ENCODE measurements around the gene ANKRD52. TPM values are rescaled to one million over a fixed set of nuclear protein-coding genes. Genes with fewer than 3 reads are reported as not detected.

Gene ANKRD52
- total and polyA plus RNA-seq, 2 of the 8 experiments (the other 6 are each of a cell fraction or from before 2014, with no cell fraction given), result 14.0 to 36.3 TPM

DNA sequence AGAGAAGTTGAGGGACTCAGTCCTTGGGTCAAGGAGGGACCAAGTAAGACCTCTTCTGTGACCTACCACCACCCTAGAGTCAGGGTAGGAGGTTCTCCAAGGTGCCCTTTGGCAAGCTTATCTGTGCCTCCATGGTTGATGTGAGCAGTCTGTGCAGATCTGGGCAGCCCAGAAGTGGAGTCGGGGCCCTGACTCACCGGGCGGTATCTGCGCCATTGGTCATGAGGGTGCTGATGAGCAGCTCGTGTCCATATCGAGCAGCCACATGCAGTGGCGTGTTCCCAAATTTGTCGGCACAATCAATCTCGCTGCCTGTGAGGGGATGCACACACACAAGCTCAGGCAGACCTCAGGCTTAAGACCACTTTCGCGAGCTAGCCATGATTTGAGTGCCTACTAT lies 5.1 kb downstream of the ANKRD52 start (continued):
- TF ChIP-seq TEAD4 (IDR thresholded peaks at IDR 0.05; ENCODE audit: low read depth, low read length) (no peak), SIRT6 (IDR thresholded peaks at IDR 0.05; ENCODE audit: low read length) (no peak), BRCA1 (IDR thresholded peaks at IDR 0.05; ENCODE audit: low read depth, low read length) (no peak), TAF1 (IDR thresholded peaks at IDR 0.05; ENCODE audit: low read depth, low read length) (no peak), POLR2A (IDR thresholded peaks at IDR 0.05; ENCODE audit: control extremely low read depth in 1 of 2, low read depth in 2 of 2, low read length in 2 of 2) (no peak), KDM5A (IDR thresholded peaks at IDR 0.05; ENCODE audit: low read length) (no peak), ZNF274 (IDR thresholded peaks at IDR 0.05; ENCODE audit: borderline replicate concordance, extremely low read depth, low read length) (no peak)

Measured in H1 (cell line).